COR-L47 (cell line): ENCODE measurements around the gene THSD4.
"Not testable (repeated sequence)": the region's sequence is repeated elsewhere in the genome, so short reads cannot be mapped to it uniquely, and the experiment has no call there.

Experiments used
- DNase-seq: peaks from one replicate; lab custom pipeline; 2025; lab: John Stamatoyannopoulos, UW

THSD4 gene

DNA sequence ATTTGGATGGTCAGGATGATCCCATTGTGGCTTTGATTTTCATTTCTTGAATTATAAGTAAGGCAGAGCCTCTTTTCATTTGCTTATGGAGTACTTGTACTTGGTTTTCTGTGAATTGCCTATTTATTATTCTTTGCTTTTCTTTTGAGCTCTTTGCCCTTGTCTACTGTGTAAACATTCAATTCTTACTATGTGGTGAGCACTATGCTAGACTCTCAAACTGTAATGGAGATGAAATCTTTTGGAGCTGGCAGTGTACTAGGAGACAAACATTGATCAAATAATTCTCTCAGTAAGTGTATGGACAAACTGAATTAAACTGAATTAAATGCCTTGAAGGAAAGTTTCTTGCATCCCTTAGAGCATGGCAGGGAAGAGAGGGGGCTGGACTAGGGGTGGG, 608.1 kb downstream of the THSD4 start:
- DNase-seq = no peak

DNA sequence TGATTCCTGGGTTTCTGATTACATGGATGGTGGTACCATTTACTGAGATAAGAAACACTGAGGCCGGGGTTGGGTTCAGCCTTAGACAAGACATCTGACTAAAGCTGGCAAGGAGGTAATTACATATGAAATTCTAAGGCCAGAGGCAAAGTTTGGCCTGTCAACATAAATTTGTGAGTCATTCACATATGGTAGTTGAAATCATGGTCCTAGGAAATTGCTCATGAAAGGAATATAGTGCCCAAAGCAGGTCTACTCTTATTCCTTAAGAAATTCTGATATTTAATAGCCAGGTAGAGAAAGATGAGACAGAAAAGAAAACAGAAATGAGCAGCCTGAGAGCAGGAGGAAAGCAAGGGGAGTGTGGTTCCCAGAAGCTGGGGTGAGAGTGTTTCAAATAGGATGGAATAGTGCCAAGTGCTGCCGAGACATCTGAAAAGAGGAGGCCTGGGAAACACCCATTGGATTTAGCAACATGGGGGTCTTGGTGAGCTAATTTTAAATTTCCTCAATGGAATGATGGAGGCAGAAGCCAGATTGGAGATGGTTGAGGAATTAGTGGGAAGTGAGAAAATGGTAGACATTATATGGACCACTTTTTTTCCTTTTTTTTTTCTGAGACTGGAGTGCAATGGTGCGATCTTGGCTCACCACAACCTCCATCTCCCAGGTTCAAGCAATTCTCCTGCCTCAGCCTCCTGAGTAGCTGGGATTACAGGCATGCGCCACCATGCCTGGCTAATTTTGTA, 610.1 kb downstream of the THSD4 start:
- DNase-seq = not testable (repeated sequence)

DNA sequence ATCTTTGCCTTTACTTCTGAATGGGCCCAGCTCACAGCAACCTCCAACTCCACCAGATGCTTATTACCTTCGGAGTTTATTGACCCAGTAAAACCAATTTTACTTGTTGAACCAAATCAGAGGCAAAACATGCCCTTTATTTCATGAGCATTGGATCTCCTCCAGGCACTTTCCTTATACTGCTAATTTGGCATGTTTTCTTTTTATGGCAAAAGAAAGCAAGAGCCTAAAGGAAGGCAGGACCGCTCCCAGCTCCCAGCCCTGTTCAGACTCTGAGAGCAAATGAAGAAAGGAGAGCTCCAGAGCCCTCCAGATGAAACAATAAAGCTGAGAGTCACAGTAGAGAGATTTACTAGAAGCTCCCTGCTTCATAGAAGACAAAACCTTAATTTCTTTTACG, 613.6 kb downstream of the THSD4 start:
- DNase-seq = no peak

DNA sequence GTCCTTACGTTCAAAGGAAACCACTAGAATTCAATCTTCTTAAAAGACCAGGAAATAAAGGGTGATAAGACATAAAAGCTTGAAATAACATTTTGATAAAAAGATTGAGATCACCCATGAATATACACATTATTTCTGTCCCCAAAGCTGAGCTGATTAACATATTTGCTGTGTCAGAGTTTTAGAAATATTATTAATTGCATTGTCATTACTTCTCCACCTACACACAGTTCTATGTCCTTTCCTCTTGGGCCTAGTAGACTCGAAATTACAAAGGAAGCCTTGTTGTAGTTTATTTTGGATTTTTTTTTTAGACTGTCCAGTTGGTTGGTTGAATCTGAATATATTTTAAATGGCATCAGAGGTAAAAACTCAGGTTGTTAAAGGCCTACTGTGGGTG, 614.0 kb downstream of the THSD4 start:
- no peak for DNase-seq

DNA sequence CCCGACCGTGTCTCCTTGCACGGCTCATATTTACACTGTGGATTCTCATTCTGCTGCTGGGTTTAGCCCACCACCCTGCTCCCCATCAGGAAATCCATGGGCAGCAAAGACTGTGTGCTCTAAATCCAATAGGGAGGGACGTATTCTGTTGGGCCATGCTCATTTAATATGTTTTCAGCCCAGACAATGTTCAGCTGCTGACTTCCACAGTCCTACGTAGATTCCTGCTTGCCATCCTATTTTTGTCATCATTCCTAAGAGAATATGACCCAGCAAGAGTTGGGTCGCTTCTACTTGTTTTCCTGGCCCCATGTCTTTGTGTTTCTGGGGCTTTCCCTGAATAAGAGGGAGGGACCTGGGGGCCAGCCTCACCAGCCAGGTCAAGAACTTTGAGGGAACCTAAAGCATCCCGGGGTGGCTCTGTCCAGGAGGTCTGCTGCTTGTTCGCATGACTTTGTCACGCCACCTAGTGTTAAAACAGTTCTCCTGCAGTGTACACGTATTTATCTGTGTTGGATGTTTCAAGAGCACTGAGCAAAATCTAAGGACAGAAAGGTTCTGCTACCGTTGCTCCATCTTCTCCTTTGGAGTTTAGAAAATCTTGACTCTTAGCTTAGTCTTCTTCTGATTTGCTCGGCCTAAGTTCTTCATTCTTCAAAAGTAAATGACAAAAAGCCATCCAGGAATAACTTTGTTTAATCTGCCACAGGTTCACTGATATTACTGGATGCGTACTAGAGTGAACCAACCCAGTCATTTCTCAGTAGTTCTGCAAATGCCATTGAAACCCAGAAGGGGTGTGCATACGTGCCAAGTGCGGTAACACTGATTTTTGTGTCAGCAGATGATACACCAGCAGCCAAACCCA, 615.2 kb downstream of the THSD4 start:
- DNase-seq = peak; percentile 33

DNA sequence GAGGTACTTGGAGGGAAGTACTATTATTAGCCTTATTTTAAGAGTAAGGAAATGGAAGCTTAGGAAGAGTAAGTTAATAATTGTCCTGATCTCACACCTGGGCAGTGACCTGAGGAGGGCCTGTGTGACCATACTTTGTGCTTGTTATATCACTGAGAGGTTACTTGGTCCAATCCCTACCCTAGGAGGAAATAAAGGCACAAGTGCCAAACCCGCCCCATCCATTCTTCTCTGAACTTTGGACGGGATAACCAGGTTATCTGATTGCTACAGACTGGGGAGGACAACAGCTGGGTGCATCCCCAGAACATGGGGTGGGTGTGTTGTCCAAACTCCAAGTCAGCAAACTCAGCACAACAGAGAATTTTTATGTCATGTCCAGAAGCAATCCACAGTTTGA, 617.4 kb downstream of the THSD4 start:
- no peak for DNase-seq

DNA sequence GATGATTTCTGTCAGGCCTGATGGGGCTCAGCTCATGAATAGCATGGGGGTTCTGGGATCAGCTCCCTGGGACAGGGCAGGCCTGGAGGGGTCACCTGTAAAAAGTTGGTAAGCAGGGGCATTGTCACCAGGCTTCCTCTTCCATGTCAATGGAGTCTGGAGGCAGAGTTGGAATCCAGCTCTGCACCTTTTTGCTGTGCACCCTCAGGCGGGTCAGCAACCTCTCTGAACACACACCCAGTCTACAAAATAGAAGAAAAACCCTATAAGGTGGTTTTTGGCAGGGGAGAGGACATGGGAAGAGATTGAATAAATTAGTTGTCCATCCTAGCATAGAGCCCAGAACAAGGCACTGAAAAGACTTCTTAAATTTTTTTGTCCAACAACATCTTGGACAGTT, 617.9 kb downstream of the THSD4 start:
- no peak for DNase-seq

DNA sequence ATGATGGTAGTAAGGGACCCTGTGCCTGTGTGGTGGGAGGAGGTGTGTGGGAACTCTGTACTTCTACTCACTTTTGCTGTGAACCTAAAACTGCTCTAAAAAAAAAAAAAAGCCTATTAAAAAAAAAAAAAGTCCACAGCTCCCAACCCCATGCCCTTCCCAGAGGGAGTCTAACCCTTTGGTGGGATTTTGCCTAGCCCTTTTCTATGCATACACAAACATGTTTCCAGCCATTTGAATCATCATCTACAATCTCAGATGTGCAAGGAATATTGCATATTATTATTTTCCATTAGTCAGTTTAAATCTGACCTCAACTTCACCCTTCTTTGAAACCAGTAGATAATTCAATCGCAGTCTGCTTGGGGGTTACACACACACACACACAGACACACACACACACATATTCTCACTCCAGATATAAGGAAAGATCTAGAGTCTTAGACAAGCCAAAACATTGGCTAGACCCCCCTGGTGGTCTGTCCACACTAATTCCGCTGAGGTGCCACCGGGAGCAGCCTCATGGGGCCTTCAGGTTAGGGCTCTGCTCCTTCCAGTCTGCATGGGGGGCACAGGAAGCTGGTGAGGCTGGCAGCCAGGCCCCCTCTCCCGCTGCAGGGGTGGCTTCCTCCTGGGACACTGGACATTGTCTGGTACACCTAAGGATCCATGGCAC, 619.6 kb downstream of the THSD4 start:
- DNase-seq = no peak

DNA sequence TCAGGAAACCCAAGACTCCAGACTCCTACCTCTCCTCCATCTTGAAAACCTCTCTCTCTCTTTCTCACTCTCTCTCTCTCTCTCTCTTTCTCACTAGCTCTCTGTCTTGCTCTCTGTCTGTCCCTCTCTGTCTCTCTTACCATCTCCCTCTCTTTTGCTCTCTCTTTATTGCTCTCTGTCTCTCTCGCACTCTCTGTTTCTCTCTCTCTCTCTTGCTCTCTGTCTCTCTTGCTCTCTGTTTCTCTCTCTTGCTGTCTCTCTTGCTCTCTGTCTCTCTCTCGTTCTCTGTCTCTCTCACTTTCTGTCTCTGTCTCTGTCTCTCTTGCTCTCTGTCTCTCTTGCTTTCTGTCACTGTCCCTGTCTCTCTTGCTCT, 620.1 kb downstream of the THSD4 start:
- no peak for DNase-seq

DNA sequence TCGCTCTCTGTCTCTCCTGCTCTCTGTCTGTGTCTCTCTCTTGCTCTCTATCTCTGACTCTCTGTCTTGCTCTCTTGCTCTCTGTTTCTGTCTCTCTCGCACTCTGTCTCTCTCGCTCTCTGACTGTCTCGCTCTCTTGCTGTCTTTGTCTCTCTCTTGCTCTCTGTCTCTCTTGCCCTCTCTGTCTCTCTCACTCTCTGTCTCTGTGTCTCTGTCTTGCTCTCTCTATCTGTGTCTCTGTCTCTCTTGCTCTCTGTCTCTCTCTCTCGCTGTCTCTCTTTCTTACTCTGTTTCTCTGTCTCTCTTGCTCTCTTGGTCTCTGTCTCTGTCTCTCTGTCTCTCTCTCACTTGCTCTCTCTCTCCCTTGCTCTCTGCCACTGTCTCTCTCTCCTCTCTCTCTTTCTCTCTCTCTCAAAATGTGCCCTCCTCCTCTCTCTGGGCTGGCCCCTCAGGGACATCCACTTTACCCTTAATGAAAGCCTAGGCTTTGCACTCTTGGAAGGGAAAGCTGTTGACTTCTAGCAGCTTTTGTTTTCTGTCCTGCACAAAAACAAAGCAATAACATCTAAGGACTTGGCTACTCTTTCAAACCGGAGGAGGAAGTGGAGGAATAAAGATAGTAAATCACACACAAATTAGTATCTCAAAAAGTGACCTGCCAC, 621.1 kb downstream of the THSD4 start:
- no peak for DNase-seq

DNA sequence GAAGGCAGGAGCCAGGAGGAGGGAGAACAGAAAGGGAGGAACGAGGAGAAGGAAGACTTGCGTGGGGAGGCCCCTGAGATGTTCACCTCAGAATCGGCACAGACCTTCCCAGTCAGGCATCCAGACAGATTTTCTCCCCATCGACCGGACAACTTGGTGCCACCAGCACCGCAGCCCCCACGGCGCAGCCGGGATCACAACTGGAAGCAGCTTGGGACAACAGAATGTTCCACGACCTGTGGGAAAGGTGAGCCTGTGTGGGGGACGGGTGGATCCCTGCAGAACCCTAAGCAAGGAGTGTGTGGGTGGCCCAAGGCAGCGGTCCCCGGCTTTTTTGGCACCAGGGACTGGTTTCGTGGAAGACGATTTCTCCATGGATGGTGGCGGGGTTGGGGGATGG, 622.5 kb downstream of the THSD4 start:
- DNase-seq = no peak

DNA sequence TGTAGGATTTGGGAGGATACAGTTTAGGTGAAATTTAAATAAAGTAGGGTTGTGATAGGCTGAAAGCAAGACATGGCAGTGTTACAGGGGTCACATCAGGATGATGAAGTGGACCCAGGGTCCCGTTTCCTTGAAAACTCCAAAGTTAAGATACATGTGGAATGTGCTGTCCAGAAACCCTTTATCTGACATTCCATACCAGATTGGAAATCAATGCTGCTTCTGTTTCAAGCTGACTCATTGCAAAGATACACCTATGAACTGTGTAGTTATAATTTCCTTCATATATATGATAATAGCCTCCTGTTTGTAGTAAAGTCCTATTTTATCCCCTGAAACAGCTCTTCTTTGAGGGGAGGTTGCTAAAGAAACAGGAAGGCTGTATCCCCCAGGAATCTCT, 624.1 kb downstream of the THSD4 start:
- DNase-seq = no peak

DNA sequence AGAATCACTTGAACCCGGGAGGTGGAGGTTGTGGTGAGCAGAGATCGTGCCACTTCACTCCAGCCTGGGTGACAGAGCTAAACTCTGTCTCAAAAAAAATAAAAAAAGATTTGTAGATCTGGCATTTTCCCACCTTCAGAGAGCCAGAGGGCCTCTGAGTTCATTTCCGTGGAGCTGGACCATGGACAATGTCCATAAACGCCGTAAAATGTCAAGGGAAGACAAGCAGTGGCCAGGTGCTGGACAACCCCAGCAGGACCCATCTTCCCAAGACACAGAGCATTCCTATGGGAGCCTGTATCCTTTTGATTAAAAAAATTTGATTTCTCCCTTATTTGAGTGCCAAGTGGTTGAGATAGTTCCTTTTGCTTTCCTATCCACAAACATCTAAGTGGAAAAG, 627.7 kb downstream of the THSD4 start:
- no peak for DNase-seq

DNA sequence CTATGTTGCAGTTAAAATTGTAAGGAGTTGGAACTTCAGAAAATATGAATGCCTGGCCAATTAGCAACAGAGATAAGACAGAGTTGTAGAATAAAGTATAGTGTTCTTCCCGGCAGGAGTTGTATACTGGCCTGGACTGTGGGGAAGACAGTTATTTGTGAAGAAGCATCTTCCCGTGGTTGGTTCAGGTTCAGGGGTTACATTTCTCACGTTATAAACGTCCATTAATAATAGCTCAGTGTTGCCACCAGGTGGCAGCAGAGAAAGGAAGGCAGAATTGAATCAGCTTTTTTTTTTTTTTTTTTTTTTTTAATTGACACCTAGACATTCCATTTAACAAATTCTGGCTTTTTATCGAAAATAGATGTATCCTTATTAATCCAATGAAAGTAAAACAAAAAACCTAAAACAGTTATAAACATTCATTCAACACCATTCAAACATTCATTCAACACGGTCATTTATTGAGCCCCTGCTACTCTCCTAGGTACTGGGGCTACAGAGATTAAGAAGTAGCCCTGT, 628.7 kb downstream of the THSD4 start:
- DNase-seq = peak; percentile 10

DNA sequence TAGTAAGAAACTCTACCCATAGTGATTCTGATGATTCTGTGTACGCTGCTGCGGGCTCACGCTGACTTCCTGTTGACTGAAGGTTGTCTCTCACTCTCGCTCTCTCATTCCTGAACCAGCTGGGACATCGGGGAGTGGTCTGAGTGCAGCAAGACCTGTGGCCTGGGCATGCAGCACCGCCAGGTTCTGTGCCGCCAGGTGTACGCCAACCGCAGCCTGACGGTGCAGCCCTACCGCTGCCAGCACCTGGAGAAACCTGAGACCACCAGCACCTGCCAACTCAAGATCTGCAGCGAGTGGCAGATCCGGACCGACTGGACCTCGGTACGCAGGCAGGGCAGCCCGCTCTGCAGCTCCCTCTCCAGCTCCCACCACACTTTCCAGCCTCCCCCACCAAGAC, 631.4 kb downstream of the THSD4 start:
- DNase-seq = no peak

DNA sequence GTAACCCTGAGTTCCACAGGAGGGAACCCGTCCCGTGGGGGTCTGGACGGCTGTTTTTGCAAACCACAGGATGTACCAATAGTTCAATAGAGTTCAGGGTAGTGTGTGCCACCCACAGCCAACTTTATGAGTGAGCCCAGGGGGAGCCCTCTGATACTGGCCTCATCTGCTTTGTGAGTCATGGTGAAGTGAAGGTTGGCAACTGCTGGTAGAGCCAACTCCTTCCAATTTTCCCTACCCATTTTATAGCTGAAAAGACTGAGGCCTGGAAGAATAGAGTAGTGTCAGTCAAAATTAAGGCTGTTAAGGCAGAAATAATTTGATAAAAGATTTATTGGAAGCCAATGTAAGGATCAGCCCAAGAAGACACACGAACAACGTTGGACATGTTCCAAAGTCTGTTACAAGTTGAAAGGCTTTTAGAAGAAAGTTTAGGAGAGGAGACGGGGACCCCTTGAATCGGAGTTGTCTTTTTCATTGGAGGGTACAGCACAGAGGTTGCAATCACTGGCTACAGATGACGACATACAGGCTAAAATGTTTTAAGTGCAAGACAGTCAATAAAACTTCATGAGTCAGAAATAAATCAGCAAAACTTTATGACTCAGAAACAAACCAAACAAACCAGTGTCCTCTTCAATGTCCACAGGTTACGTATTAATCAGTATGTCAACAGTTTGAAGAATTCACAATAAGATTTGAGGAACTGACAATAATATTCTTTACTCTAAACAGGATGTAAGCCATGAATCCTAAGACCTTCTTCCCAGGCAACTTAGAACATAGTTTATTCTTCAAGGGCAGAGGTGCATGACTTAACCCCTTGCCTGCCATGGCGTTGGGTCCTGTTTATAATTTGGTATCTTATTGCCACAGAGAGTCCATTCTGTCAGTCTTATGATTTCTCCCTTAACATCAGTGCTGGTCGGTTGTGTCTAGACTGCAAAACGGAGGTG, 632.1 kb downstream of the THSD4 start:
- no peak for DNase-seq

DNA sequence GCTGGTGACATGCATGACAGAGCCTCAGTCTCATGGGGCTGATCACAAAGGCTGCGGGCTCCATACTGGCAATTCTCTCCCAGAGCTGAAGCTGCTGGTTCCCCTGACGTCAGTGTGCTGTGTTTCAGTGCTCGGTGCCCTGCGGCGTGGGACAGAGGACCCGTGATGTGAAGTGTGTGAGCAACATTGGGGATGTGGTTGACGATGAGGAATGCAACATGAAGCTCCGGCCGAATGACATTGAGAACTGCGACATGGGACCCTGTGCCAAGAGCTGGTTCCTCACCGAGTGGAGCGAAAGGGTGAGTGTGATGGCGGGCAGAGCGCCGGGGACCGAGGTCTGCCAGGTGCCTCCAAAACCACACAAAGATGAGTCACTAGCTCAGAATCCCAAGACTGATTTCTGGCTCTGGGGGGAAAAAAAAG, 633.0 kb downstream of the THSD4 start:
- no peak for DNase-seq

DNA sequence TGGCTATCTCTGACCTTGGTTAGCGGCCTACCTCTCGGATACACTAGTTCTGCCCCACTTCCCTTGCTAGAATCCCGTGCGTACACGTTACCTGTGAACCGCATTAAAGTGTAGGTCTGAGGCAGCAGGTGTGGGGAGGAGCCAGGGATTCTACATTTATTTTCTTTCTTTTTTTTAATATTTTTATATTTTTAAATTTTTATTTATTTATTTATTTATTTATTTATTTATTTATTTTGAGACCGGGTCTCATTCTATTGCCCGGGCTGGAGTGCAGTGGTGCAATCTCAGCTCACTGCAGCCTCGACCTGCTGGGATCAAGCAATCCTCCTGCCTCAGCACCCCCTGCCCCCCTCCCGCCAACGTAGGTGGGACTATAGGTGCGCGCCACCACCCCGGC, 634.2 kb downstream of the THSD4 start:
- DNase-seq = no peak

DNA sequence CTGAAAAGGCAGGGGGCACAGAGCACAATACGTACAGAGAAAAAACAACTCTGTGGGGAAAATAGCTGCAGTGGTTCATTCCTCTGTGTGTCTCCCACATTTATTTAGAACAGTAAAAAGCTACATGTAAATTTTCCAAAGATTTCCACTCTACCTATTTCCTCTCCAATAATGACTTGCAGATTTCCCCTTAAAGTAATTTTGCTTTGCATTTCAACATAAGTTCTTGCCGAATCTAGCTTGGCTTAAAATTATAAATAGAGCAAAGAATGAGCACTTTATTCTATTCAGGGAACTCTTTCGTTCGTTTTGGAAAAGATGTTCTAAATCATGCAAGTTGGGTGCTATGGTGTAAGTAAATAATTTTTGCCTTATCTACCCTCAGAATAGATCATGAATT, 636.9 kb downstream of the THSD4 start:
- no peak for DNase-seq

DNA sequence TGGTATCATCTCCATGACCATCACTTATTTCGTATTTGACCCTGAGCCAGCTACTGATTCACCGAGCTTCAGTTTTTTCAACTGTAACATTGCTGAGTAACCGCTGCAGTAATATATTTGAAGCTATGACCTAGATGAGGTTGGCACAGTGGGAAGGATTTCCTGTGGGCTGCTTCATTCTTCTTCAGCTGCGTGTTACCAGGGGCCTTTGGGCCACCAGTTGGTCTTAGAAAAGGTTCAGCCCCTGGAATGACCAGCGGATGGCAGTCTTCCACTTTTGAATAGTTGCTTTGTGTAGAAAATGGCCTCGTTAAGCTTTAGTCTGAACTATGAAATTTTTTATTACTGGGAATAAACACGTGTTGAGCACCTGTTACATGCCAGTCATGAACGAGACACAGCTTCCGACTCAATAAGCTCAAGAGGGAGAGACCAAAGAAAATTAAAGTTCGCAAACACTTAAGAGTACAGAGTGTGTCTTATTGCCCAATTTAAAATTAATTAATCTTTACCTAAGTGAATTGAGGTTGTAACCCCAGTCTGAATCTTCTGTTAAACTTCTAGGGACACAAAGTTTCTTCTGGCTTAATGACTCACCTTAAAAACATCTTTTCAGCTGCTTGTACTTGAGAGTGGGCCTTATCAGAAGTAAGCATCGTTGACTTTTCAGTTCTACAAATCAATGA, 637.5 kb downstream of the THSD4 start:
- peak; percentile 37 for DNase-seq
